Skin of body (tissue), 2 donors: Measurements from ENCODE around the gene KAT2B. TPM values are rescaled to one million over a fixed set of nuclear protein-coding genes. Genes with fewer than 3 reads are reported as not detected.

ENCODE experiments used
- small RNA-seq: library from RNA; depleted of rRNA; stranded (forward); fragments of <200 nt; gene quantifications from one replicate; pipeline ENCODE3, GENCODE V24; 2014; ENCODE audit warnings: low replicate concordance
- total RNA-seq: library from RNA; depleted of rRNA; stranded (reverse); fragments of >200 nt; gene quantifications from one replicate; pipeline ENCODE4 v1.2.3, GENCODE V29; 2014

KAT2B gene
- total RNA-seq, 1 donor from 2014 or later = 24.7 TPM

Small RNA genes within 50 kb of the gene (small RNA-seq; reads per million reads assigned to genes)
- gene MIR3135A = not detected
- not detected for gene RNU4-85P
- not detected for gene RPL39P18

Other genes starting within 250 kb of the KAT2B start
- 0.79 TPM for gene EFHB, start 106.2 kb upstream of the KAT2B start, total RNA-seq
- 81.6 TPM for gene RAB5A, start 93.3 kb upstream of the KAT2B start, total RNA-seq
- gene PP2D1, start 28.2 kb upstream of the KAT2B start, total RNA-seq = not detected
- 4.4 TPM for gene SGO1, start 145.8 kb downstream of the KAT2B start, total RNA-seq